Activated T-helper 1 cell treated with Interleukin-2 at 50 U/mL for 16 hours (primary cell): ENCODE data around the gene CXCL17.
"Not testable (repeated sequence)": the region's sequence is repeated elsewhere in the genome, so short reads cannot be mapped to it uniquely, and the experiment has no call there.

Source experiments
- DNase-seq: peaks from one replicate; pipeline ENCODE4 v3.0.0-alpha.2; 2020; ENCODE audit warnings: low read depth

Gene CXCL17

DNA sequence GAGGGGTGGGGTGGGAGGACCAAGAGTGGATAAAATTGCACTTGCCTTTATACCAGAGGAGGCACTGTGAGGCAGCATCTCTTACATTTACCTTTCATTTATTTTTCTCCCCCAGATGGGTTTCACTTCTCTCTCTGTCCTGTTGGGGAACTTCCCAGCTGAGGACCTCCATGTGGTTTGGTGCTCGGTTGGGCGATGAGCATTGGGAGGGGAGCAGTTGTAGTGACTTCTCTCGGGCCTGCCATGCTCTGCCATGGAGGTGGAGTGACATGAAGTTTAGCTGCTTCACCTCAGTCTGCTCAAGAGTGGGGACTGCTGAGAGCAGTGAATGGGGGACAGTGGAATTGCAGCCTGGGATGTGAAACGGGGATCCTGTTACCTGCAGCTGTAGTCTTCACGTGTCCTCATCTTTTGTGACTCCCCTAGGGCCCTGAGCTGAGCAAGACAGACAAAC is 23.1 kb upstream of the CXCL17 start:
- no peak for DNase-seq

- no peak for DNase-seq
Measured at GRCh38 chr19:42461700-42462324, 19.1 kb upstream of the CXCL17 start.

- not testable (repeated sequence) for DNase-seq
Measured at GRCh38 chr19:42461231-42461630, 18.5 kb upstream of the CXCL17 start.

DNA sequence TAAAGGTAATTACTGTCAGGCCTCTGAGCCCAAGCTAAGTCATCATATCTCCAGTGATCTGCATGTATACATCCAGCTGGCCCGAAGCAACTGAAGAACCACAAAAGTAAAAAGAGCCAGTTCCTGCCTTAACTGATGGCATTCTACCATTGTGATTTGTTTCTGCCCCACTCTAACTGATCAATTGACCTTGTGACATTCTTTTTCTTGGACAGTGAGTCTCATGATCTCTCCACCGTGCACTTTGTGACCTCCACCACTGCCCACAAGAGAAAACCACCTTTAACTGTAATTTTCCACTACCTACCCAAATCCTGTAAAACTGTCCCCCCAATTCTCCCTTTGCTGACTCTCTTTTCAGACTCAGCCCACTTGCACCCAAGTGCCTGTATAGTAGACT is 17.2 kb upstream of the CXCL17 start:
- no peak for DNase-seq

DNA sequence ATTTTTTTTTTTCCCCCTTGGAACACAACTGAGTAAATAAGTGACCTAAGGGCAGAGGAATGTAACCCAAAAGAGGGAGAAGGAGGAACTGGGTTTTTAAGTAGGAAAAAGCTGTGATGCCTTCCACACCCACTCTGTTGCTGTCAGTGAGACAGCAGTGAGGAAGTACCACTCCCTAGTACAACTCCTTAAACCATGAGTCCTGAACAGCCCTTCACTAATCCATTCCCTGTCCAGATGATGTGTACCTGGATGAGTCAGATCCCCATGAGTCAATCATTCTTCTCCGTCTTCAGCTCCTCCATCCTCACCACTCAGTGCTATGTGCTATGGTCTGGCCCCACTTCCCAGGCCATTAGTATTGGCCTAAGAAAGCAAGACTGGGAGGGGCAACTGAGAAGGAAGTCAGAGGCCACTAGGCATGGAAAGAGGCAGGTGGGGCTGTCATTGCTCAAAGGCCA is 12.9 kb upstream of the CXCL17 start:
- DNase-seq = no peak

- no peak for DNase-seq
Measured at GRCh38 chr19:42455086-42455485, 12.3 kb upstream of the CXCL17 start.

- DNase-seq = no peak
Measured at GRCh38 chr19:42452590-42452989, 9.8 kb upstream of the CXCL17 start.

DNA sequence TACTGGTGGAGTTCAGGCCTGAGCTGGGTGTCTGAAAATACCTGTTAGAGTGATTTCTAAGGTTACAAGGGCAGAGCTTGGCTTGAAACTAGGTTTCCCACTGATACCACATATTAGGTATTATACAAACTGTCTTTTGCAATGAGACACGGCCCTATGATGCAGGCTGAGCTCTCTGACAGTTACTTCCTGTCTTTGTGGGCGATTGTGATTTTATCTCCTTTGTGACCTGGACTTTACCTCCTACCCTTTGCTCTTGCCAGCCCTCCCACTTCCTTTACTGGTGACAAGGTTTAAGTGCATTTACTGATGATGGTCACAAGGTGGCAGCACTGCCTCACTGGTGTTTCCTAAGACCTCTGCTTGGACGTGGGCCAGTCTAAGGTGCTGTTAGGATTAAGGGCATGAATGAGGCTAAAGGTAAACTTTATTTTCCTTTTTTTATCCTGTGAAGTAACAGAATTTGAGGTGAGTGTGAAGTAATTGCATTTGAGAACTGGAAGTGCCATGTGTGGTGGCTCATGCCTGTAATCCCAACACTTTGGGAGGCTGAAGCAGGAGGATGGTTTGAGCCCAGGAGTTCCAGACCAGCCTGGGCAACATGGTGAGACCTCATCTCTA is 7.7 kb upstream of the CXCL17 start:
- DNase-seq = peak; percentile 63

GRCh38 chr19:42448306-42448705 is 5.6 kb upstream of the CXCL17 start:
- not testable (repeated sequence) for DNase-seq

DNA sequence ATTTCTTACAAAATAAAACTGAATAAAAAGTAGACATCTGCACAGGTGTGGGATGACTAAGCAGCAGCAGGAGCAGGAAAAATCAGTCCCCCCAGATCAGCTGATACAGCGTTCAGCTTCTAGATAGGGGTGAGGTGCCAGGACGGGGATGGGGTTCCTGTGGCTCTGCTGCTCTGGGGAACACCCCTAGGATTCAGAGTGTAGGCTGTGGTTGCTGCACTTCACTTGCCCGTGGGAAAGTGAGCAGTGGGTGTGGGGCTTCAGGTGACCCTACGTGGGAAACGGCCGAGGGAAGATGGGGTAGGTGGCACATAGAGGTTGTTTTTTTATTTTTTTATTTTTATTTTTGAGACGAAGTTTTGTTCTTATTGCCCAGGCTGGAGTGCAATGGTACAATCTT is 3.2 kb upstream of the CXCL17 start:
- DNase-seq = no peak

DNA sequence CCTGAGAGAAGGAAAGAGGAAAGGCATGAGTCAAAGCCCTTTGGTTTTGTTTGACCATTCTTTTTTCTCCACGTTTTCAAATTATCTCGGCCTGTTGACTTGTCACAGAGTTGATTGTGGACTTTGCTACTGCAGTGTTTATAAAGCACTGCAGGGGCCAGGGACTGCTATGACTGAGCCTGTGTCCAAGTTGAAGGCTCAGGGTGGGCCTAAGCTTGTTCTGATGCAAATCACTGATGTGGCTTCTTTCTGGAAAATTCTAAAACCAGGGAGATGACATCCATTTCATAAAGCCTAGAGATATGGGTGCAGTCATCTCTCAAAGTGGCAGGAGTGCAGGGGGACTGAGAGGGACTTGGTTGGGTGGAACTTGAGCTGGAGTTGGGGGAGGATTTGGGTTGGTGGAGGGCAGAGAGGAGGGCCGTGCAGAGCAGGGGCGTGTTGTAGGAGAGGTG is 1.2 kb upstream of the CXCL17 start:
- DNase-seq = no peak

- no peak for DNase-seq
Measured at GRCh38 chr19:42441049-42441445, 1.7 kb downstream of the CXCL17 start.

DNA sequence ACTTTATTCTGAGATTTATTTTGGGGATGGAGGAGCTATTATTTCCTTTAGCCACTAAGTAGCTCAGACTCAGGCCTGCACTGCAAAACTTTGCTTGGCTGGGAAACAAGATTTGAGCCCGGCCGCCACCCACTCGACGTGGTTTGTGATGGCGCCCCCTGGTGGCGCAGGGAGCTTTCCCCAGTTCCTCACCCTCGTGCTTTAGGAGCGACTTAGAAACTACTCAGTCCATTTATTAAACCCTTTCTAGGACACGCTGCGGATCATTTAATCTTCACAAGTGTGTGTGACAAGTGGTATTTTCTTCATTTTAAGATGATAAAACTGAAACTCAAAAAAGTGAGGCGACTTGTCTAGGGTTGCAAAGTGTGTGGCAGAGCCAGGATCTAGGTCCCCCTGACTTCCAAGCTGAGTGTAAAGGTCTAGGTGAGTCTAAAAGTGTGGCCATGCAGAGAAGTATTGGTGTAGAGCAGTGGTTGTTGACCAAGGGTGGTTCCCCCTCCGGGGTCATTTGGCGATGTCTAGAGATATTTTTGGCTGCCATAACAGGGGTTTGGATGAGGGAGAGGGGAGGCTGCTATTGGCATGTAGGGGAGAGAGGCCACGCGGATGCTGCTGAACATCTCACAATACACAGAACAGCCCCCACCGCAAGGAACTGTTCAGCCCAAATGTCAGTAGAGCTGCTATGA is 2.2 kb downstream of the CXCL17 start:
- peak; percentile 67 for DNase-seq

GRCh38 chr19:42436006-42436405 is 6.7 kb downstream of the CXCL17 start:
- DNase-seq = no peak

DNA sequence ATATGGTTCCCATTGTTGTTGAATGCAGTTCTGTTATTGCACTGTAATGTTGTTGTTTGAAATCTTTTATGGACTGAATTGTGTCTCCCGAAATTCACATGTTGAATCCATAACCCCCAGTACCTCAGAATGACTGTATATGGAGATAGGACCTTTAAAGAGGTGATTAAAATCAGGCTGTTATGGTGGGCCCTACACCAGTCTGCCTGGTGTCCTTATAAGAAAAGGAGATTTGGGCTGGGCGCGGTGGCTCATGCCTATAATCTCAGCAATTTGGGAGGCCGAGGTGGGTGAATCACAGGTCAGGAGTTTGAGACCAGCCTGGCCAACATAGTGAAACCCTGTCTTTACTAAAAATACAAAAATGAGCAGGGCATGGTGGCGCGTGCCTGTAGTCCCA is 7.4 kb downstream of the CXCL17 start:
- DNase-seq = no peak

- peak; percentile 43 for DNase-seq
Measured at GRCh38 chr19:42433503-42434260, 9.1 kb downstream of the CXCL17 start.

- no peak for DNase-seq
Measured at GRCh38 chr19:42431486-42431885, 11.3 kb downstream of the CXCL17 start.

DNA sequence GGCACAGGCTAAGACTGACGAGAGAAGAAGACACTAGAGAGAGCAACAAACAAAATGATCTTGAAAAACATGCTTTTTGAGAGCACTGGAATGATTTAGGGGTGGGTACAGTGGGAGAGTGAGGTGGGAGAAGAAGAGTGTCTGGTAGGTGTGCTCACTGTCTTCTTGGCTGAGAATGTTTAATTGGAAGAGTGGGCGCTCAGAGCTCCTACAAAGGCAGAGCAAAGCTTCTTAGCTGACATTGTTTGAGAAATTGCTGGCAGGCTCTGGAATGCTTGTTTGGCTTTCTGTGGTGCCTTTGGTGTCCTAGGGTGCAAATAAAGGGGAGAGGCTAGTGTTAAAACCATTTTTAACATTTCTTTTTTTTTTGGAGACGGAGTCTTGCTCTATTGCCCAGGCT is 14.1 kb downstream of the CXCL17 start:
- DNase-seq = no peak

DNA sequence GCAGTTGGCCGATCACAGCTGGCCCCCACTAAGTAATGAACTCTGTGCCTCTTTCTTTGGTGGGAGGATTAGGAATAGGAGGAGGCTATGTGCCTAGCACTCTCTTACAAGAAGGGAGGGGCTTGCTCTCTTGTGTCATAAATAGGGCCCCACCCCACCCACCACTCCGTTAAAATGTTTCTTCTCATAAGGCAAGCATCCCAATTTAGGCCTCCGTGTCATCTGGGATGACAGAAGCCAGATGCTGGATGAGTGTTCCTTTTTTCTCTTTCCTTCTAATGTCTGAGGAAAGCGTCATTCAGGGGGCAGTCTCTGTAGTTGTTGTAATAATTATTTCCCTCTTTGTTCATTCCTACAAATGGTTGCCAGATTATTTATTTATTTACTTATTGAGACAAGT is 15.4 kb downstream of the CXCL17 start, which contains the start of gene LIPE:
Gene LIPE, minus strand, starts transcription at position 76 of the 400 bp plus-strand sequence. CDS start 239 bp downstream, outside the sequence.
- no peak for DNase-seq

GRCh38 chr19:42426643-42427042 is 16.1 kb downstream of the CXCL17 start:
- no peak for DNase-seq

DNA sequence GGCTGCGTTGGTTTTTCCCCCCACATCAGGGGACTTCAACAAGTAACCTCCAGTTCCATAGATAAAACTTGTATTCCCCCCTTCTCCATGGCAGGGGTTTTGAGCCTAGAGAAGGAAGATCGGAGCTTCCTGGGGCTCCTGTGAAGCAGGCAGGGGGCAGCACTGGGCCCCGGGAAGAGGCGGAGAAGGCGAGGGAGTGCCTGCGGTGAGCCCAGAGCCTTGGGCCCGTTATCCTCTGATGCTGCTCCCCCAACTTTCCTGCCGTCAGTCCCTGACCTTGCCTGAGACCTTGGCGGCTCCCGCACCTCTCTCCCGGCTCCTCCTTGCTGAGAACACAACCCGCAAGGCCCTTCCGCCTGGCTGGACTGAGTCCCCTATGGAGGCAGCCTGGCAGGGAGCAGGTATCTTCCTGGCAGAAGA is 18.0 kb downstream of the CXCL17 start:
- DNase-seq = no peak

GRCh38 chr19:42424345-42424707 is 18.4 kb downstream of the CXCL17 start:
- no peak for DNase-seq
